HCT116 (cell line): Measurements from ENCODE around the gene PBX3. TPM values are rescaled to one million over a fixed set of nuclear protein-coding genes. Genes with fewer than 3 reads are reported as not detected.

Experiments
- ATAC-seq: fragments of 200-7000 bp; cut with Tn5 transposase; 2 replicates; pipeline ENCODE4 v1.9.1; 2020; ENCODE audit warnings: mild to moderate bottlenecking, moderate library complexity
- BruUV-seq: library from RNA; stranded (reverse); fragments of 400-500 nt; replicated peaks from 2 replicates; lab custom pipeline; 2021; lab: Mats Ljungman, UMichigan
- CTCF ChIA-PET: fragments of 300-600 bp; sonication (Branson Sonifier 250); formaldehyde crosslinking; loops from one replicate; lab custom pipeline; 2021; ENCODE audit warnings: antibody characterized with exemption; lab: Charles Lee
- POLR2A ChIA-PET: fragments of 300-600, 350-600 bp; sonication (Branson Sonifier 250); formaldehyde crosslinking; loops from one replicate; lab custom pipeline; 2021; ENCODE audit warnings: antibody characterized with exemption; lab: Charles Lee
- RAD21 ChIA-PET, 2 experiments: fragments of 300-600 bp; sonication (Branson Sonifier 250); formaldehyde crosslinking; loops; one replicate each; lab custom pipeline; 2023; ENCODE audit warnings: low total read pairs in 2 of 2; ENCODE audit not compliant: uncharacterized antibody in 2 of 2, unreplicated experiment in 2 of 2, low non-redundant PET in 1 of 2; lab: Charles Lee
- DNase-seq: peaks from one replicate; pipeline ENCODE4 v3.0.0-alpha.2; 2010; ENCODE audit warnings: low read depth, low spot score
- H2AFZ ChIP-seq: fragments of 200-600 bp; shearing (Covaris generic), sonication (generic); 2 replicates; pipeline ENCODE4 v1.6.1; 2017; ENCODE audit warnings: low read depth, mixed run types, mixed read lengths, antibody characterized with exemption, low read length; ENCODE audit not compliant: poor library complexity, severe bottlenecking
- H3K27ac ChIP-seq: 2 replicates; pipeline ENCODE4 v1.5.1; 2012; ENCODE audit warnings: low read depth, low read length
- H3K27me3 ChIP-seq: fragments of 200-600 bp; sonication (generic); 2 replicates; pipeline ENCODE4 v1.6.1; 2016; ENCODE audit warnings: mixed run types, low read length, mixed read lengths; ENCODE audit not compliant: insufficient read depth
- H3K36me3 ChIP-seq, 2 experiments: fragments of 200-500 bp in 1 of 2; fragments of 200-600 bp in 1 of 2; sonication (Bioruptor generic) in 1 of 2; sonication (generic) in 1 of 2; 2 replicates each; pipeline versions ENCODE4 v1.5.1 to v1.6.1; 2014 to 2016; ENCODE audit warnings: low read length in 2 of 2, inconsistent platforms in 1 of 2, mixed read lengths in 1 of 2, mixed run types in 1 of 2; ENCODE audit not compliant: insufficient read depth in 2 of 2, control insufficient read depth in 1 of 2
- H3K4me1 ChIP-seq, 2 experiments: fragments of 200-600 bp in 1 of 2; sonication (generic) in 1 of 2; 2 replicates each; pipeline versions ENCODE4 v1.5.1 to v1.6.1; 2012 to 2017; ENCODE audit warnings: low read length in 2 of 2, inconsistent platforms in 1 of 2, mild to moderate bottlenecking in 1 of 2, mixed read lengths in 1 of 2, mixed run types in 1 of 2, moderate library complexity in 1 of 2; ENCODE audit not compliant: insufficient read depth in 2 of 2, control insufficient read depth in 1 of 2
- H3K4me2 ChIP-seq: fragments of 200-600 bp; sonication (generic); 2 replicates; pipeline ENCODE4 v1.6.1; 2017; ENCODE audit warnings: mixed run types, low read length, mixed read lengths
- H3K4me3 ChIP-seq, 2 experiments: fragments of 200-600 bp in 1 of 2; sonication (generic) in 1 of 2; replicated peaks in 1 of 2; 2 replicates each; pipeline ENCODE4 v1.5.1; 2011 to 2016; ENCODE audit warnings: low read length in 2 of 2, control low read depth in 1 of 2, low read depth in 1 of 2, mild to moderate bottlenecking in 1 of 2, mixed read lengths in 1 of 2, mixed run types in 1 of 2
- H3K79me2 ChIP-seq: fragments of 200-600 bp; sonication (generic); 2 replicates; pipeline ENCODE4 v1.6.1; 2017; ENCODE audit warnings: mild to moderate bottlenecking, mixed run types, low read length, moderate library complexity, mixed read lengths; ENCODE audit not compliant: insufficient read depth
- H3K9ac ChIP-seq: fragments of 200-600 bp; sonication (generic); 2 replicates; pipeline ENCODE4 v1.6.1; 2016; ENCODE audit warnings: low read length, mixed read lengths
- H3K9me2 ChIP-seq: fragments of 200-600 bp; sonication (generic), shearing (Covaris generic); 2 replicates; pipeline ENCODE4 v1.6.1; 2017; ENCODE audit warnings: mixed run types, mild to moderate bottlenecking, moderate library complexity; ENCODE audit not compliant: insufficient read depth
- H3K9me3 ChIP-seq, 2 experiments: fragments of 200-500 bp in 1 of 2; fragments of 200-600 bp in 1 of 2; sonication (Bioruptor generic) in 1 of 2; sonication (generic) in 1 of 2; 2 replicates each; pipeline ENCODE4 v1.6.1; 2014 to 2017; ENCODE audit warnings: low read length in 2 of 2, mixed read lengths in 2 of 2, inconsistent platforms in 1 of 2, low read depth in 1 of 2, mild to moderate bottlenecking in 1 of 2, mixed run types in 1 of 2, moderate library complexity in 1 of 2; ENCODE audit not compliant: control insufficient read depth in 1 of 2, insufficient read depth in 1 of 2
- H4K20me1 ChIP-seq: fragments of 200-600 bp; sonication (generic), shearing (Covaris generic); 2 replicates; pipeline ENCODE4 v1.6.1; 2017; ENCODE audit warnings: mixed run types, mild to moderate bottlenecking, moderate library complexity; ENCODE audit not compliant: insufficient read depth
- CEBPB ChIP-seq: IDR thresholded peaks from 2 replicates; pipeline ENCODE4 v1.6.1; 2012; ENCODE audit warnings: low read depth
- ELF1 ChIP-seq: IDR thresholded peaks from 2 replicates; pipeline ENCODE4 v1.6.1; 2012; ENCODE audit warnings: low read depth, borderline replicate concordance
- EZH2 ChIP-seq: fragments of 200-600 bp; sonication (generic); IDR thresholded peaks from 2 replicates; pipeline ENCODE4 v1.6.1; 2017; ENCODE audit warnings: antibody characterized with exemption, mixed run types
- EZH2phosphoT487 ChIP-seq: fragments of 200-600 bp; IDR thresholded peaks from 2 replicates; pipeline ENCODE4 v1.6.1; 2018; ENCODE audit warnings: antibody characterized with exemption, borderline replicate concordance
- POLR2A ChIP-seq: IDR thresholded peaks from 2 replicates; pipeline ENCODE4 v1.7.0; 2011; ENCODE audit warnings: borderline replicate concordance; ENCODE audit not compliant: insufficient read depth, insufficient read length; ENCODE audit errors: extremely low read depth
- POLR2AphosphoS5 ChIP-seq: IDR thresholded peaks from 2 replicates; pipeline ENCODE4 v1.6.1; 2011; ENCODE audit warnings: mild to moderate bottlenecking, low read depth, low read length, moderate library complexity
- SP1 ChIP-seq: IDR thresholded peaks from 2 replicates; pipeline ENCODE4 v1.6.1; 2012; ENCODE audit warnings: low read depth
- SRF ChIP-seq: IDR thresholded peaks from 2 replicates; pipeline ENCODE4 v1.6.1; 2012; ENCODE audit warnings: low read depth
- TCF7L2 ChIP-seq: IDR thresholded peaks from 2 replicates; pipeline ENCODE4 v1.7.0; 2011; ENCODE audit warnings: borderline replicate concordance, inconsistent platforms; ENCODE audit not compliant: insufficient read depth, insufficient read length; ENCODE audit errors: extremely low read depth
- YY1 ChIP-seq: IDR thresholded peaks from 2 replicates; pipeline ENCODE4 v1.6.1; 2011; ENCODE audit warnings: low read length, low read depth, moderate library complexity, mild to moderate bottlenecking; ENCODE audit not compliant: insufficient replicate concordance; ENCODE audit errors: extremely low read depth
- ZFX ChIP-seq: fragments of 450-650 bp; IDR thresholded peaks from 2 replicates; pipeline ENCODE4 v1.6.1; 2017
- ZNF274 ChIP-seq: fragments of 200-500 bp; sonication (Bioruptor generic); IDR thresholded peaks from 2 replicates; pipeline ENCODE4 v1.6.1; 2014; ENCODE audit warnings: mild to moderate bottlenecking, low read depth, low read length, inconsistent platforms
- intact Hi-C: fragments of 100-400 bp; cut with micrococcal nuclease; formaldehyde crosslinking; loops from 2 replicates; pipeline ENCODE4 v1.10.0; 2022
- total RNA-seq: library from RNA; stranded (reverse); gene quantifications from one replicate; pipeline ENCODE4 v1.2.1, GENCODE V29; 2021; ENCODE audit not compliant: unreplicated experiment
- TF ChIP-seq, protein P1 (sequence below): IDR thresholded peaks from 2 replicates; pipeline ENCODE4 v1.6.1; 2012
- TF ChIP-seq, protein P2 (sequence below): IDR thresholded peaks from 2 replicates; pipeline ENCODE4 v1.6.1; 2012; ENCODE audit warnings: low read depth
- TF ChIP-seq, protein P3 (sequence below), 3 experiments: fragments of 200-600 bp in 1 of 3; sonication (generic) in 1 of 3; IDR thresholded peaks in 2 of 3; conservative IDR thresholded peaks in 1 of 3; 2 replicates each; pipeline ENCODE4 v1.5.1; 2012 to 2017; ENCODE audit warnings: low read depth in 2 of 3, low read length in 2 of 3, antibody characterized with exemption in 1 of 3, borderline replicate concordance in 1 of 3, control low read depth in 1 of 3, mild to moderate bottlenecking in 1 of 3, mixed read lengths in 1 of 3, mixed run types in 1 of 3, moderate library complexity in 1 of 3; ENCODE audit not compliant: insufficient read depth in 1 of 3

Gene PBX3
- total RNA-seq, 1 experiment from 2014 or later: 13.5 TPM

DNA sequence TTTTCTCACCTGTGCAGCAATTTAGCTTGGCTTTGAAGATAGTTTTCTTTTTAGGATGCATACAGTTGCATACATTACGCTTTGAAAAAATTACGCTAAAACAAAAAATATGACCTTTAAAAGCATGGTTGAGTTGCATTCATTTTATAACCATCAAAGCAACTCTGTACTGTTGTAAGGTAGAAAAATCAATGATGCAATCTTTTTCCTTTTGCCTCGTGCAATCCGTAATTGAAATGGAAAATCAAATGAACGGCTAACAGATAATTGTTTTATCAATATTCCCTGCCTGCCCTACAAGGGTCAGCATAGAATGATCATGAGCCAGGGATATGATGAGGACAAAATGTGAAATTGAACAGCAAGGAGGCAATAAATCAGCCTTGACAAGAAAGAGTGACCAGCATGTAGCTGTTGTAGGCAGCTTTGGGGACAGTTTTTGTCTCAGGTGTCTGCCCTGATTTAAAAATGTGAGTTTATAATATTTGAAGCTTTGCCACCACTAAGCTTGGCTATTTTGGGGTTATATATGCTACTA is 98.2 kb downstream of the PBX3 start:
- intact Hi-C loops: no loop called here
- H3K79me2 ChIP-seq: no peaks in the 10 kb centered on the region

DNA sequence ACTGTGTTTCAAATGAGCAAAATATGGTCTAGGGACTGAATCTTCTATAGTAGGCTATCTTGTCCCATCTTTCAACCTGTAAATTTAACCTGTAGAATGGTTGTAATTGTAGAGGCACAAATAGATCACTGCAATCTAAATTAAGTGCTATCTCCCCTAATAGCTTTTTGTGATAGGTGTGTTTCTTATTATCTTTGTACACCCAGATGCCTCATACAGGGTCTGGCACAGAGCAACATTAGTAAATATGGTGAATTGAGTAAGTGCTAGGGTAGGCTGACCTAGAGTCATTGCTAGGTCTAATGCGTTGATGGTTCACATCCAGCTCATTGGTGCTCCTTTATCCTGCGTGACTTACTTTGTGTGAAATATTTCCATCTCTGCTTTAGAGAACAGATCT is 100.6 kb downstream of the PBX3 start:
- ChIA-PET POLR2A (no interaction called here), RAD21 (no interaction called here), CTCF (no interaction called here)
- Histone ChIP-seq H2AFZ (no peak overlapping the region), H3K4me3 (no peak overlapping the region), H3K27ac (no peak overlapping the region), H3K36me3 (no peaks in the 10 kb centered on the region), H3K27me3 (no peaks in the 10 kb centered on the region), H3K4me1 (peaks cover 4 to 10% of the 10 kb centered on the region in 2 experiments; a peak in 2 of 4 replicates), H3K79me2 (no peaks in the 10 kb centered on the region), H3K4me2 (no peak overlapping the region), H3K9me2 (no peaks in the 10 kb centered on the region), H3K9ac (no peak overlapping the region), H3K9me3 (no peaks in the 10 kb centered on the region), H4K20me1 (no peaks in the 10 kb centered on the region)
- no TSS peak for BruUV-seq
- no peak for ATAC-seq
- no peak for DNase-seq
- intact Hi-C loops: no loop called here
- TF ChIP-seq EZH2 (no peak), TCF7L2 (no peak), ELF1 (no peak), SP1 (no peak), ZNF274 (no peak), SRF (no peak), POLR2AphosphoS5 (no peak), CEBPB (no peak), ZFX (no peak), YY1 (no peak)
- TF ChIP-seq, protein P1, sequence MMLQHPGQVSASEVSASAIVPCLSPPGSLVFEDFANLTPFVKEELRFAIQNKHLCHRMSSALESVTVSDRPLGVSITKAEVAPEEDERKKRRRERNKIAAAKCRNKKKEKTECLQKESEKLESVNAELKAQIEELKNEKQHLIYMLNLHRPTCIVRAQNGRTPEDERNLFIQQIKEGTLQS: no peak
- TF ChIP-seq, protein P2, sequence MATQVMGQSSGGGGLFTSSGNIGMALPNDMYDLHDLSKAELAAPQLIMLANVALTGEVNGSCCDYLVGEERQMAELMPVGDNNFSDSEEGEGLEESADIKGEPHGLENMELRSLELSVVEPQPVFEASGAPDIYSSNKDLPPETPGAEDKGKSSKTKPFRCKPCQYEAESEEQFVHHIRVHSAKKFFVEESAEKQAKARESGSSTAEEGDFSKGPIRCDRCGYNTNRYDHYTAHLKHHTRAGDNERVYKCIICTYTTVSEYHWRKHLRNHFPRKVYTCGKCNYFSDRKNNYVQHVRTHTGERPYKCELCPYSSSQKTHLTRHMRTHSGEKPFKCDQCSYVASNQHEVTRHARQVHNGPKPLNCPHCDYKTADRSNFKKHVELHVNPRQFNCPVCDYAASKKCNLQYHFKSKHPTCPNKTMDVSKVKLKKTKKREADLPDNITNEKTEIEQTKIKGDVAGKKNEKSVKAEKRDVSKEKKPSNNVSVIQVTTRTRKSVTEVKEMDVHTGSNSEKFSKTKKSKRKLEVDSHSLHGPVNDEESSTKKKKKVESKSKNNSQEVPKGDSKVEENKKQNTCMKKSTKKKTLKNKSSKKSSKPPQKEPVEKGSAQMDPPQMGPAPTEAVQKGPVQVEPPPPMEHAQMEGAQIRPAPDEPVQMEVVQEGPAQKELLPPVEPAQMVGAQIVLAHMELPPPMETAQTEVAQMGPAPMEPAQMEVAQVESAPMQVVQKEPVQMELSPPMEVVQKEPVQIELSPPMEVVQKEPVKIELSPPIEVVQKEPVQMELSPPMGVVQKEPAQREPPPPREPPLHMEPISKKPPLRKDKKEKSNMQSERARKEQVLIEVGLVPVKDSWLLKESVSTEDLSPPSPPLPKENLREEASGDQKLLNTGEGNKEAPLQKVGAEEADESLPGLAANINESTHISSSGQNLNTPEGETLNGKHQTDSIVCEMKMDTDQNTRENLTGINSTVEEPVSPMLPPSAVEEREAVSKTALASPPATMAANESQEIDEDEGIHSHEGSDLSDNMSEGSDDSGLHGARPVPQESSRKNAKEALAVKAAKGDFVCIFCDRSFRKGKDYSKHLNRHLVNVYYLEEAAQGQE: no peak
- TF ChIP-seq, protein P3, sequence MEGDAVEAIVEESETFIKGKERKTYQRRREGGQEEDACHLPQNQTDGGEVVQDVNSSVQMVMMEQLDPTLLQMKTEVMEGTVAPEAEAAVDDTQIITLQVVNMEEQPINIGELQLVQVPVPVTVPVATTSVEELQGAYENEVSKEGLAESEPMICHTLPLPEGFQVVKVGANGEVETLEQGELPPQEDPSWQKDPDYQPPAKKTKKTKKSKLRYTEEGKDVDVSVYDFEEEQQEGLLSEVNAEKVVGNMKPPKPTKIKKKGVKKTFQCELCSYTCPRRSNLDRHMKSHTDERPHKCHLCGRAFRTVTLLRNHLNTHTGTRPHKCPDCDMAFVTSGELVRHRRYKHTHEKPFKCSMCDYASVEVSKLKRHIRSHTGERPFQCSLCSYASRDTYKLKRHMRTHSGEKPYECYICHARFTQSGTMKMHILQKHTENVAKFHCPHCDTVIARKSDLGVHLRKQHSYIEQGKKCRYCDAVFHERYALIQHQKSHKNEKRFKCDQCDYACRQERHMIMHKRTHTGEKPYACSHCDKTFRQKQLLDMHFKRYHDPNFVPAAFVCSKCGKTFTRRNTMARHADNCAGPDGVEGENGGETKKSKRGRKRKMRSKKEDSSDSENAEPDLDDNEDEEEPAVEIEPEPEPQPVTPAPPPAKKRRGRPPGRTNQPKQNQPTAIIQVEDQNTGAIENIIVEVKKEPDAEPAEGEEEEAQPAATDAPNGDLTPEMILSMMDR (IDR thresholded peaks at IDR 0.05 in 2 of 3, conservative IDR thresholded peaks at IDR 0.05 in 1 of 3; ENCODE audit: borderline replicate concordance in 1 of 3, insufficient read depth in 1 of 3, low read depth in 2 of 3, low read length in 2 of 3): no peak

More for the DNA sequence above, 98.2 kb downstream of the PBX3 start:
- Histone ChIP-seq H3K9me3 (no peaks in the 10 kb centered on the region), H3K4me3 (no peak overlapping the region), H3K27ac (no peak overlapping the region), H2AFZ (no peak overlapping the region), H3K9me2 (no peaks in the 10 kb centered on the region), H3K36me3 (no peaks in the 10 kb centered on the region), H3K4me2 (no peak overlapping the region), H3K27me3 (no peaks in the 10 kb centered on the region), H3K4me1 (peaks cover 0 to under 1% of the 10 kb centered on the region in 2 experiments; a peak in 1 of 4 replicates), H4K20me1 (no peaks in the 10 kb centered on the region), H3K9ac (no peak overlapping the region)
- CTCF ChIA-PET: no interaction called here
- BruUV-seq: no TSS peak
- no peak for TF ChIP-seq ELF1
- TF ChIP-seq POLR2A: no peak
- TF ChIP-seq EZH2phosphoT487: no peak
- RAD21 ChIA-PET: no interaction called here
- no peak for DNase-seq
- POLR2A ChIA-PET: no interaction called here
- ATAC-seq: no peak
